ENCODE data around the gene RNF212. TPM values are rescaled to one million over a fixed set of nuclear protein-coding genes. Genes with fewer than 3 reads are reported as not detected.
A peak's percentile ranks its signal among the peaks of the same experiment; 100 is the strongest.

Gene RNF212
- total RNA-seq, 1 donor from 2014 or later = 6.9 TPM

DNA sequence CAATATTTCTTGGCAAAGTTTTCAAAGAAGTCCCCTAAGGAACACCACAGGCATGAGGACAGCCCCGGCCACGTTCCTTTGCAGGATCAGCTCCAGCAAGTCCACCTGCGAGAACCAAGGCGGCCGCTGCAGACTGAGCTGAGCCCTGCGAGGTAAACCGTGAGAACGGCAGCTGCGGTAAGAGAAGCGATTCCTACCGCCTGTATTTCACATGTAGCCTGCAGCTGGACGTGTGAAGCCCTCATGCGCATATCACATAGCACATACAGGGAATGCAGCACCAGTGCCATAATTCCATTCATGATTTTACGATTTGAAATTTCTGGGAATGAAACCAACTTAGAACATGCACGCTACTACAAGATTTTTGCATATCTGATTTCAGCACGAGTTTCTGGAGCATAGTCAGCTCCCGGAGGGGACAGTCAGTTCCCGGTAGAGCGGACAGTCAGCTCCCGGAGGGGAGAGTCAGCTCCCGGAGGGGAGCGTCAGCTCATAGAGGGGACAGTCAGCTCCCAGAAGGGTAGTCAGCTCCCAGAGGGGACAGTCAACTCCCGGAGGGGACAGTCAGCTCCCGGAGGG, 60.2 kb downstream of the RNF212 start:
- intact Hi-C loops (cut with DNase I) = no loop called here
- H3K27ac ChIP-seq = no peak overlapping the region
- ATAC-seq (no peak), DNase-seq (peak; percentile 55)
- no peaks in the 10 kb centered on the region for H3K9me3 ChIP-seq
- peaks cover 10% of the 10 kb centered on the region for H3K4me1 ChIP-seq
- H3K4me3 ChIP-seq = peak overlapping the region; percentile 3
- peaks cover 40% of the 10 kb centered on the region for H3K27me3 ChIP-seq
- no peaks in the 10 kb centered on the region for H3K36me3 ChIP-seq
- TF ChIP-seq, protein P1, sequence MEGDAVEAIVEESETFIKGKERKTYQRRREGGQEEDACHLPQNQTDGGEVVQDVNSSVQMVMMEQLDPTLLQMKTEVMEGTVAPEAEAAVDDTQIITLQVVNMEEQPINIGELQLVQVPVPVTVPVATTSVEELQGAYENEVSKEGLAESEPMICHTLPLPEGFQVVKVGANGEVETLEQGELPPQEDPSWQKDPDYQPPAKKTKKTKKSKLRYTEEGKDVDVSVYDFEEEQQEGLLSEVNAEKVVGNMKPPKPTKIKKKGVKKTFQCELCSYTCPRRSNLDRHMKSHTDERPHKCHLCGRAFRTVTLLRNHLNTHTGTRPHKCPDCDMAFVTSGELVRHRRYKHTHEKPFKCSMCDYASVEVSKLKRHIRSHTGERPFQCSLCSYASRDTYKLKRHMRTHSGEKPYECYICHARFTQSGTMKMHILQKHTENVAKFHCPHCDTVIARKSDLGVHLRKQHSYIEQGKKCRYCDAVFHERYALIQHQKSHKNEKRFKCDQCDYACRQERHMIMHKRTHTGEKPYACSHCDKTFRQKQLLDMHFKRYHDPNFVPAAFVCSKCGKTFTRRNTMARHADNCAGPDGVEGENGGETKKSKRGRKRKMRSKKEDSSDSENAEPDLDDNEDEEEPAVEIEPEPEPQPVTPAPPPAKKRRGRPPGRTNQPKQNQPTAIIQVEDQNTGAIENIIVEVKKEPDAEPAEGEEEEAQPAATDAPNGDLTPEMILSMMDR (IDR thresholded peaks at IDR 0.05) = no peak

DNA sequence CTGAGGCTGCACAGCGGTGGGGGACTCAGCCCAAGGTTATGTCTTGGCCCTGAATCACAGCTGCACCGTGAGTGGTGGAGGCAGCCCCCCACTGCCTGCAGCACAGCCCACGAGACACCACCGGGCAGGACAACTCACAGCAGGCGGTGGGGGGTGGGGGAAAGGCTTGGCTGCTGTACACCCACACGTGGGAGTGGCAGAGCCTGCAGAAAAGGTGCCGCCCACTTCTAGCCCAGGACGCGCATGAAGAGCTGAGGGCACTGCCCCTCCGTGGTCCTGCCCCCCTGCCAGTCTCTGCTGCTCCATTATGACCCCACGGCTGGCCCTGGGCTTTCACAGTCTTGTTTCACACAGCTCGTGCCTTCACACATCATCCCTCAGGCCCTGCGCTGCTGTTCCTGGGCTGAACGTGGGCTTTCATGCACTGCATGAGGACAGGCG, 61.1 kb downstream of the RNF212 start:
- no peaks in the 10 kb centered on the region for H3K36me3 ChIP-seq
- no peak overlapping the region for H3K4me3 ChIP-seq
- ATAC-seq (no peak), DNase-seq (peak; percentile 46)
- no peak overlapping the region for H3K27ac ChIP-seq
- intact Hi-C loops (cut with DNase I) = no loop called here
- H3K9me3 ChIP-seq = no peaks in the 10 kb centered on the region
- peaks cover 37% of the 10 kb centered on the region for H3K27me3 ChIP-seq
- peaks cover 18% of the 10 kb centered on the region for H3K4me1 ChIP-seq
- TF ChIP-seq, protein P1 (IDR thresholded peaks at IDR 0.05) = no peak

DNA sequence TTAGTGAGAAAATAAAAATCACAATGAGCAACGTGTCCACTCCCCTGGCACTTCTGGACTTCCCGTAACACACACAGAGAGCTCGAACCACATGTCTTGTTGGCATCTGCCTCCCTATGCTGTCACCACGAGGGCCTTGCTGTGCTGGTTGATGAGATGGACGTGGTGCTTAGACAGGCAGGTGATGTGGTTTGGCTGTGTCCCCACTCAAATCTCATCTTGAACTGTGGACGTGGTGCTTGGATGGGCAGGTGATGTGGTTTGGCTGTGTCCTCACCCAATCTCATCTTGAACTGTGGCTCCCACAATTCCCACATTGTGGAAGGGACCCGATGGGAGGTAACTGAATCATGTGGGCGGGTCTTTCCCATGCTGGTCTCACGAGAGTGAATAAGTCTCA, 61.9 kb downstream of the RNF212 start:
- Histone ChIP-seq H3K4me3 (no peak overlapping the region), H3K36me3 (no peaks in the 10 kb centered on the region), H3K4me1 (peaks cover 23% of the 10 kb centered on the region), H3K27ac (no peak overlapping the region), H3K9me3 (no peaks in the 10 kb centered on the region), H3K27me3 (peaks cover 31% of the 10 kb centered on the region)
- TF ChIP-seq, protein P1 (IDR thresholded peaks at IDR 0.05) = no peak
- DNase-seq = no peak
- intact Hi-C loops (cut with DNase I) = no loop called here
- no peak for ATAC-seq

DNA sequence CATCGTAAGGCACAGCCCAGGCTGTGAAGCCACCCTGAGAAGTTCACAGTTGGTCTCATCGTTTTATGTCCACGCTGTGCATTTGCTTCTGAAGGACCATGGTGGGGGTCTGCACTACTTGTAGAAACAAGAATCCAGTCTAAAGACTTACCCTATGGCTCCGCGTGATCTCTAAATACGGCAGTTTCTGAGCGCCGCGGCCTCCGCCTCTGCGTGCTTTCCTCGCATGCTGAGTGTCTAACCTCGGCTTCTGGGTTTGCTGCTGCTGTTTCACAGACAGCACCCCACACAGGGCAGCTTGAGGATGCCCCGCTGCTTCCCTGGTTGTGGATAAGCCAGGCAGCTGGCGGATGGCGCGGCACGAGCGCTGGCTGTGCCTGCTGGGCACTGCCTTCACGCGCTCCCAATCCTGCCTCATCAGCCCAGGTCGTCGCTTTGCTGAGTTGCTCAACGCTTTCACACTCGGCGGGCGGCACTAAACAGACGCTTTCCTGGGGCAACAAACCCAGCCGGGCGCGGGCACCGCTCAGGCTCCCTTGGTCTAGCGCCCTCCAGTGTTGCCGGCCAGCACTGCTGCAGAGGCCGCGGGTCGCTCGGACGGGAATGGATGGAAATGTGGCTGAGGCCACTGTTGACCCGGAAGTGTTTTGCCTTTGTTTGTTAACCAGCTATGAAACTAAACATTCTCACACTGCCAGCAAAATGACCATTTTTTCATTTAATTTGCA, 62.7 kb downstream of the RNF212 start:
- peaks cover 17% of the 10 kb centered on the region for H3K4me1 ChIP-seq
- no peak overlapping the region for H3K27ac ChIP-seq
- DNase-seq = peak; percentile 58
- intact Hi-C loops (cut with DNase I) = no loop called here
- ATAC-seq = no peak
- no peaks in the 10 kb centered on the region for H3K36me3 ChIP-seq
- H3K27me3 ChIP-seq = peaks cover 24% of the 10 kb centered on the region
- no peaks in the 10 kb centered on the region for H3K9me3 ChIP-seq
- H3K4me3 ChIP-seq = no peak overlapping the region
- TF ChIP-seq, protein P1 (IDR thresholded peaks at IDR 0.05) = no peak

DNA sequence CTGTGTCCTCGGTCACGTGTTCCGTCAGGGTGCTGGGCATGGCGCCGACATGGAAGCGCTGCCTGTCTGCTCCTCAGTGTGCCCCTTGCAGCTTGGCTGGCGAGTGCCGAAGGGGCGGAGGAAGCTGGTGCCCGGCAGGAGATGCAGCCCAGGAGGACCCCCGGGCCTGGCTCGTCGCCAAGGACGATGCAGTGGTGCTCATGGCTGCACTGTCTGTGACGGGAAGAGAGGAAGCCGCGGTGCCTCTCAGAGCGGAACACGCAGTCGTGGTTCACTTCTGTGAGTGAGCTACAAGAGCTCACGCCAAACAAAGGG, 63.8 kb downstream of the RNF212 start:
- ATAC-seq = no peak

More for the DNA sequence above, 63.8 kb downstream of the RNF212 start:
- TF ChIP-seq, protein P1 (IDR thresholded peaks at IDR 0.05) = no peak
- Histone ChIP-seq H3K27me3 (peaks cover 26% of the 10 kb centered on the region), H3K27ac (no peak overlapping the region), H3K36me3 (no peaks in the 10 kb centered on the region), H3K4me3 (no peak overlapping the region), H3K9me3 (no peaks in the 10 kb centered on the region), H3K4me1 (peaks cover 13% of the 10 kb centered on the region)
- intact Hi-C loops (cut with DNase I) = no loop called here
- peak; percentile 61 for DNase-seq

Data from upper lobe of right lung (tissue), 1 donor.